Measurements from ENCODE around the gene PIGK. TPM values are rescaled to one million over a fixed set of nuclear protein-coding genes. Genes with fewer than 3 reads are reported as not detected.

Gene PIGK
- total RNA-seq, result 10 to 100 TPM in 3 of 5 donors, 1 to 10 TPM in 1, under 1 TPM in 1; 0.58 to 62.4 (median 22.7) TPM
- 1 to 10 TPM; 3.7 to 9.0 (median 8.0) TPM for polyA plus RNA-seq
- long read RNA-seq, donor 1, full-length matches to known transcripts, result 1 of 1 reads
- long read RNA-seq, donor 1, partial matches to known transcripts, result 0 of 1 reads
- long read RNA-seq, donor 1, other reads (novel, unspliced or antisense), result 0 of 1 reads
- long read RNA-seq, donor 2, full-length matches to known transcripts, result 7 of 1,061 reads
- long read RNA-seq, donor 2, partial matches to known transcripts, result 1,054 of 1,061 reads
- long read RNA-seq, donor 2, other reads (novel, unspliced or antisense), result 0 of 1,061 reads
- long read RNA-seq, donor 3, full-length matches to known transcripts, result 4 of 4 reads
- long read RNA-seq, donor 3, partial matches to known transcripts, result 0 of 4 reads
- long read RNA-seq, donor 3, other reads (novel, unspliced or antisense), result 0 of 4 reads
- long read RNA-seq, donor 4, full-length matches to known transcripts, result 2 of 2 reads
- long read RNA-seq, donor 4, partial matches to known transcripts, result 0 of 2 reads
- long read RNA-seq, donor 4, other reads (novel, unspliced or antisense), result 0 of 2 reads
- long read RNA-seq, donor 5, full-length matches to known transcripts, result 7 of 7 reads
- long read RNA-seq, donor 5, partial matches to known transcripts, result 0 of 7 reads
- long read RNA-seq, donor 5, other reads (novel, unspliced or antisense), result 0 of 7 reads
- long read RNA-seq, donor 6, result 0 reads
- long read RNA-seq, donor 7, full-length matches to known transcripts, result 8 of 8 reads
- long read RNA-seq, donor 7, partial matches to known transcripts, result 0 of 8 reads
- long read RNA-seq, donor 7, other reads (novel, unspliced or antisense), result 0 of 8 reads
- long read RNA-seq, donor 8, full-length matches to known transcripts, result 3 of 1,343 reads
- long read RNA-seq, donor 8, partial matches to known transcripts, result 1,340 of 1,343 reads
- long read RNA-seq, donor 8, other reads (novel, unspliced or antisense), result 0 of 1,343 reads
- long read RNA-seq, donor 9, full-length matches to known transcripts, result 7 of 7 reads
- long read RNA-seq, donor 9, partial matches to known transcripts, result 0 of 7 reads
- long read RNA-seq, donor 9, other reads (novel, unspliced or antisense), result 0 of 7 reads
- long read RNA-seq, donor 10, full-length matches to known transcripts, result 2 of 2 reads
- long read RNA-seq, donor 10, partial matches to known transcripts, result 0 of 2 reads
- long read RNA-seq, donor 10, other reads (novel, unspliced or antisense), result 0 of 2 reads

- intact Hi-C loops (cut with DNase I; ENCODE audit: low total_unique reads), result no loop called here
- 0 to 1% (median 0%) methylated on average over 28 to 31 of the region's 31 CpGs for WGBS, 5 donors
- Histone ChIP-seq H3K27me3 (no peaks in the 10 kb centered on the region), H3K4me1 (peaks cover 0 to 23% (median 11%) of the 10 kb centered on the region in 4 donors), H3K9me3 (no peaks in the 10 kb centered on the region), H3K36me3 (no peaks in the 10 kb centered on the region), H3K27ac (peak within 1 kb of the TSS; percentile 81 to 92 (median 89)), H3K4me3 (peak within 1 kb of the TSS; percentile 67 to 75 (median 72))
- peak; percentile 90 to 96 for DNase-seq
- TF ChIP-seq POLR2AphosphoS5 (IDR thresholded peaks at IDR 0.05) (peak; percentile 87 to 93 (median 92)), EP300 (IDR thresholded peaks at IDR 0.05) (no peak)
- TF ChIP-seq, protein P1, sequence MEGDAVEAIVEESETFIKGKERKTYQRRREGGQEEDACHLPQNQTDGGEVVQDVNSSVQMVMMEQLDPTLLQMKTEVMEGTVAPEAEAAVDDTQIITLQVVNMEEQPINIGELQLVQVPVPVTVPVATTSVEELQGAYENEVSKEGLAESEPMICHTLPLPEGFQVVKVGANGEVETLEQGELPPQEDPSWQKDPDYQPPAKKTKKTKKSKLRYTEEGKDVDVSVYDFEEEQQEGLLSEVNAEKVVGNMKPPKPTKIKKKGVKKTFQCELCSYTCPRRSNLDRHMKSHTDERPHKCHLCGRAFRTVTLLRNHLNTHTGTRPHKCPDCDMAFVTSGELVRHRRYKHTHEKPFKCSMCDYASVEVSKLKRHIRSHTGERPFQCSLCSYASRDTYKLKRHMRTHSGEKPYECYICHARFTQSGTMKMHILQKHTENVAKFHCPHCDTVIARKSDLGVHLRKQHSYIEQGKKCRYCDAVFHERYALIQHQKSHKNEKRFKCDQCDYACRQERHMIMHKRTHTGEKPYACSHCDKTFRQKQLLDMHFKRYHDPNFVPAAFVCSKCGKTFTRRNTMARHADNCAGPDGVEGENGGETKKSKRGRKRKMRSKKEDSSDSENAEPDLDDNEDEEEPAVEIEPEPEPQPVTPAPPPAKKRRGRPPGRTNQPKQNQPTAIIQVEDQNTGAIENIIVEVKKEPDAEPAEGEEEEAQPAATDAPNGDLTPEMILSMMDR (IDR thresholded peaks at IDR 0.05), result peak in 1 of 7 experiments; percentile 17
Observed at GRCh38 chr1:77219166-77219887, at the start of gene PIGK. Gene PIGK (minus strand): TSS chr1:77219430. CDS start chr1:77219402, 28 bp downstream.

GRCh38 chr1:77267035-77267434 lies 47.8 kb upstream of the PIGK start:
- 38 to 76% (median 65%) methylated on average over 1 of the region's 1 CpG for WGBS, 5 donors
- no peak for DNase-seq
- H3K9me3 ChIP-seq, result no peaks in the 10 kb centered on the region
- no peak overlapping the region for H3K4me3 ChIP-seq
- H3K27me3 ChIP-seq, result peaks cover 0 to 18% (median 0%) of the 10 kb centered on the region in 3 donors
- intact Hi-C loops (cut with DNase I; ENCODE audit: low total_unique reads), result no loop called here
- H3K4me1 ChIP-seq, result peaks cover 0 to 11% (median 5%) of the 10 kb centered on the region in 4 donors
- H3K27ac ChIP-seq, result no peak overlapping the region
- no peaks in the 10 kb centered on the region for H3K36me3 ChIP-seq
- TF ChIP-seq, protein P1 (IDR thresholded peaks at IDR 0.05), result no peak
- TF ChIP-seq POLR2AphosphoS5 (IDR thresholded peaks at IDR 0.05), result no peak
- no peak for TF ChIP-seq POLR2A (IDR thresholded peaks at IDR 0.05)
- no peak for TF ChIP-seq EP300 (IDR thresholded peaks at IDR 0.05)

- Histone ChIP-seq H3K36me3 (no peaks in the 10 kb centered on the region), H3K4me1 (peaks cover 0 to 11% (median 5%) of the 10 kb centered on the region in 4 donors), H3K27ac (no peak overlapping the region), H3K27me3 (peaks cover 0 to 18% (median 0%) of the 10 kb centered on the region in 3 donors), H3K4me3 (no peak overlapping the region), H3K9me3 (no peaks in the 10 kb centered on the region)
- no peak for TF ChIP-seq POLR2A (IDR thresholded peaks at IDR 0.05)
- TF ChIP-seq, protein P1 (IDR thresholded peaks at IDR 0.05), result no peak
- intact Hi-C loops (cut with DNase I; ENCODE audit: low total_unique reads), result no loop called here
- DNase-seq, result no peak
- WGBS, 5 donors, result 71 to 96% (median 80%) methylated on average over 1 of the region's 1 CpG
Observed at GRCh38 chr1:77265180-77265579, 46.0 kb upstream of the PIGK start.

Data from stomach (tissue), 19 donors.